Neuronal stem cell (in vitro differentiated cells): ENCODE measurements around the gene GOLGA6A.
A peak's percentile ranks its signal among the peaks of the same experiment; 100 is the strongest.

Experiments
- DNase-seq: peaks from one replicate; pipeline ENCODE4 v3.0.0-alpha.2; 2013; ENCODE audit warnings: low spot score
- H2AFZ ChIP-seq: one replicate; pipeline ENCODE4 v1.6.1; 2013; ENCODE audit warnings: mild to moderate bottlenecking, low read length, inconsistent platforms
- H2AK5ac ChIP-seq: 2 replicates; pipeline ENCODE4 v1.6.1; 2013; ENCODE audit warnings: low read depth, mild to moderate bottlenecking, inconsistent platforms, low read length, moderate library complexity, mixed read lengths
- H2BK120ac ChIP-seq: 2 replicates; pipeline ENCODE4 v1.6.1; 2013; ENCODE audit warnings: low read depth, mild to moderate bottlenecking, inconsistent platforms, low read length, moderate library complexity, mixed read lengths
- H2BK12ac ChIP-seq: one replicate; pipeline ENCODE4 v1.6.1; 2013; ENCODE audit warnings: low read length, inconsistent platforms
- H2BK15ac ChIP-seq: 2 replicates; pipeline ENCODE4 v1.6.1; 2013; ENCODE audit warnings: mild to moderate bottlenecking, low read length, inconsistent platforms, mixed read lengths
- H2BK5ac ChIP-seq: one replicate; pipeline ENCODE4 v1.6.1; 2013; ENCODE audit warnings: inconsistent platforms, mild to moderate bottlenecking, low read length, moderate library complexity
- H3K14ac ChIP-seq: one replicate; pipeline ENCODE4 v1.6.1; 2013; ENCODE audit warnings: low read length, inconsistent platforms
- H3K18ac ChIP-seq: 2 replicates; pipeline ENCODE4 v1.6.1; 2013; ENCODE audit warnings: low read length, inconsistent platforms
- H3K23ac ChIP-seq: 2 replicates; pipeline ENCODE4 v1.6.1; 2013; ENCODE audit warnings: low read depth, mild to moderate bottlenecking, mixed read lengths, low read length, inconsistent platforms; ENCODE audit not compliant: poor library complexity
- H3K27ac ChIP-seq: replicated peaks from 3 replicates; pipeline ENCODE4 v1.5.1; 2013; ENCODE audit warnings: low read length, inconsistent platforms
- H3K27me3 ChIP-seq, 3 experiments: 2 replicates each; pipeline ENCODE4 v1.6.1; 2013; ENCODE audit warnings: low read length in 3 of 3, mild to moderate bottlenecking in 2 of 3, inconsistent platforms in 1 of 3, low read depth in 1 of 3, mixed read lengths in 1 of 3, moderate library complexity in 1 of 3; ENCODE audit not compliant: control insufficient read depth in 3 of 3, insufficient read depth in 3 of 3
- H3K36me3 ChIP-seq, 2 donors: replicated peaks in 1 of 2; 2 replicates each; pipeline ENCODE4 v1.6.1; 2013; ENCODE audit warnings: low read length in 2 of 2; ENCODE audit not compliant: control insufficient read depth in 2 of 2, insufficient read depth in 2 of 2
- H3K4ac ChIP-seq: 2 replicates; pipeline ENCODE4 v1.6.1; 2013; ENCODE audit warnings: inconsistent platforms, mild to moderate bottlenecking, low read length, moderate library complexity
- H3K4me1 ChIP-seq, 2 donors: 1 replicate in 1 of 2; 2 replicates in 1 of 2; pipeline ENCODE4 v1.6.1; 2013; ENCODE audit warnings: low read length in 2 of 2, low read depth in 1 of 2; ENCODE audit not compliant: control insufficient read depth in 2 of 2, insufficient read depth in 1 of 2
- H3K4me2 ChIP-seq: one replicate; pipeline ENCODE4 v1.6.1; 2013; ENCODE audit warnings: mild to moderate bottlenecking, low read length, inconsistent platforms; ENCODE audit not compliant: insufficient read depth, poor library complexity, severe bottlenecking
- H3K4me3 ChIP-seq, 2 donors: 2 replicates each; pipeline ENCODE4 v1.5.1; 2013; ENCODE audit warnings: low read length in 2 of 2, mild to moderate bottlenecking in 2 of 2, inconsistent platforms in 1 of 2, moderate library complexity in 1 of 2
- H3K79me1 ChIP-seq: one replicate; pipeline ENCODE4 v1.6.1; 2013; ENCODE audit warnings: low read depth, mild to moderate bottlenecking, inconsistent platforms, low read length, moderate library complexity
- H3K9ac ChIP-seq: one replicate; pipeline ENCODE4 v1.6.1; 2013; ENCODE audit warnings: mild to moderate bottlenecking, low read depth, low read length, inconsistent platforms; ENCODE audit not compliant: poor library complexity
- H3K9me3 ChIP-seq, 2 donors: replicated peaks in 1 of 2; 2 replicates each; pipeline versions ENCODE3 to v1.6.1; 2013; ENCODE audit warnings: low read length in 2 of 2, mild to moderate bottlenecking in 2 of 2, inconsistent platforms in 1 of 2, low read depth in 1 of 2, mixed read lengths in 1 of 2, moderate library complexity in 1 of 2; ENCODE audit not compliant: control insufficient read depth in 2 of 2, insufficient read depth in 1 of 2
- H4K8ac ChIP-seq: one replicate; pipeline ENCODE4 v1.6.1; 2013; ENCODE audit warnings: low read depth, mild to moderate bottlenecking, inconsistent platforms, low read length, moderate library complexity
- H4K91ac ChIP-seq: one replicate; pipeline ENCODE4 v1.6.1; 2013; ENCODE audit warnings: low read length, low read depth, mild to moderate bottlenecking, inconsistent platforms; ENCODE audit not compliant: poor library complexity
- WGBS, 2 donors: extraction: QIAGEN DNeasy Blood & Tissue Kit; methylation state at CpG; one replicate each; pipeline ENCODE4 v1.1.7; 2013; ENCODE audit warnings: missing lambda C conversion rate in 2 of 2, mixed read lengths in 1 of 2; ENCODE audit not compliant: insufficient read length in 2 of 2, insufficient replicate concordance in 1 of 2; ENCODE audit errors: extremely low coverage in 2 of 2; 5-methylcytosine and 5-hydroxymethylcytosine counted together

GOLGA6A gene

GRCh38 chr15:74037171-74038117 is 44.9 kb downstream of the GOLGA6A start:
- H2AK5ac ChIP-seq = no peak overlapping the region
- no peaks in the 10 kb centered on the region for H3K9me3 ChIP-seq
- H3K27me3 ChIP-seq = no peaks in the 10 kb centered on the region
- no peak overlapping the region for H4K91ac ChIP-seq
- H4K8ac ChIP-seq = no peak overlapping the region
- no peak overlapping the region for H3K27ac ChIP-seq
- H3K18ac ChIP-seq = no peak overlapping the region
- H3K4me1 ChIP-seq = peaks cover 0 to 2% of the 10 kb centered on the region in 2 donors
- H3K9ac ChIP-seq = peak overlapping the region; percentile 18
- no peak overlapping the region for H3K4me3 ChIP-seq
- no peak for DNase-seq
- peaks cover 3% of the 10 kb centered on the region for H3K79me1 ChIP-seq
- no peak overlapping the region for H3K14ac ChIP-seq
- H3K36me3 ChIP-seq = peaks cover 10 to 45% of the 10 kb centered on the region in 2 donors
- no peak overlapping the region for H2BK12ac ChIP-seq
- WGBS, 2 donors = no CpG with 5 or more reads among the region's 21 CpGs
- no peak overlapping the region for H2BK15ac ChIP-seq
- no peak overlapping the region for H3K4me2 ChIP-seq
- H2AFZ ChIP-seq = no peak overlapping the region
- no peak overlapping the region for H2BK120ac ChIP-seq
- H3K23ac ChIP-seq = no peak overlapping the region
- H3K4ac ChIP-seq = no peak overlapping the region
- no peak overlapping the region for H2BK5ac ChIP-seq

- Histone ChIP-seq H3K9me3 (no peaks in the 10 kb centered on the region), H3K79me1 (peaks cover 3% of the 10 kb centered on the region), H2BK12ac (no peak overlapping the region), H3K27me3 (no peaks in the 10 kb centered on the region), H2AFZ (no peak overlapping the region), H2BK5ac (no peak overlapping the region), H3K27ac (no peak overlapping the region), H3K4me1 (peaks cover 0 to 2% of the 10 kb centered on the region in 2 donors), H2AK5ac (peak overlapping the region; percentile 76), H3K18ac (no peak overlapping the region), H3K4me3 (no peak overlapping the region), H4K91ac (no peak overlapping the region), H4K8ac (no peak overlapping the region), H3K36me3 (peaks cover 10 to 46% of the 10 kb centered on the region in 2 donors), H3K9ac (no peak overlapping the region), H2BK15ac (no peak overlapping the region), H2BK120ac (no peak overlapping the region), H3K4ac (no peak overlapping the region), H3K4me2 (no peak overlapping the region), H3K23ac (no peak overlapping the region), H3K14ac (no peak overlapping the region)
- DNase-seq = peak; percentile 48
- no CpG with 5 or more reads among the region's 21 CpGs for WGBS, 2 donors
Observed at GRCh38 chr15:74036271-74037170, 45.8 kb downstream of the GOLGA6A start.

GRCh38 chr15:74035121-74036017 is 47.0 kb downstream of the GOLGA6A start:
- Histone ChIP-seq H3K27me3 (no peaks in the 10 kb centered on the region), H3K9me3 (no peaks in the 10 kb centered on the region), H3K9ac (no peak overlapping the region), H3K27ac (no peak overlapping the region), H2BK12ac (no peak overlapping the region), H4K91ac (no peak overlapping the region), H2BK5ac (no peak overlapping the region), H3K36me3 (peaks cover 10 to 50% of the 10 kb centered on the region in 2 donors), H3K14ac (no peak overlapping the region), H3K4me1 (peaks cover 0 to 2% of the 10 kb centered on the region in 2 donors), H2AFZ (no peak overlapping the region), H3K4me3 (no peak overlapping the region), H2BK120ac (no peak overlapping the region), H4K8ac (no peak overlapping the region), H3K4ac (no peak overlapping the region), H2BK15ac (no peak overlapping the region), H3K18ac (no peak overlapping the region), H3K79me1 (peaks cover 3% of the 10 kb centered on the region), H3K23ac (no peak overlapping the region), H3K4me2 (no peak overlapping the region), H2AK5ac (no peak overlapping the region)
- DNase-seq = no peak
- no CpG with 5 or more reads among the region's 28 CpGs for WGBS, 2 donors
